ENCODE results near the gene HPCA. TPM values are rescaled to one million over a fixed set of nuclear protein-coding genes. Genes with fewer than 3 reads are reported as not detected.

The HPCA gene
- total and polyA plus RNA-seq, 2 of the 13 experiments (the other 11 are each of a cell fraction or from before 2014, with no cell fraction given), result not detected

GRCh38 chr1:32937061-32937460, 50.8 kb downstream of the HPCA start (continued):
- TF ChIP-seq ZKSCAN5 (CRISPR knock-in tag; IDR thresholded peaks at IDR 0.05) (no peak), ZNF207 (IDR thresholded peaks at IDR 0.05; ENCODE audit: borderline replicate concordance) (no peak), ZNF724P (CRISPR knock-in tag; IDR thresholded peaks at IDR 0.05; ENCODE audit: borderline replicate concordance) (no peak), NFYB (CRISPR knock-in tag; IDR thresholded peaks at IDR 0.05) (no peak), MBNL3 (CRISPR knock-in tag; conservative IDR thresholded peaks at IDR 0.05) (no peak), FOSL1 (CRISPR knock-in tag; IDR thresholded peaks at IDR 0.05; ENCODE audit: borderline replicate concordance) (no peak)

GRCh38 chr1:32939655-32940371, 53.5 kb downstream of the HPCA start:
- in situ Hi-C loops (cut with HindIII; ENCODE audit: extremely low pct_ligation_motif_present, low pct_unique_long_range_greater_than_20kb), result no loop called here

More at GRCh38 chr1:32939655-32940371, 53.5 kb downstream of the HPCA start:
- no peaks in the 10 kb centered on the region for H3K79me2 ChIP-seq (ENCODE audit: insufficient read depth, low read length)
- DNase-seq (ENCODE audit: low spot score), result no peak
- no peak for FAIRE-seq
- no TSS peak for BruUV-seq (replicated peaks)
- WGBS (ENCODE audit: low lambda C conversion rate), result 100% methylated on average over 4 of the region's 4 CpGs
- no peak overlapping the region for H3K4me3 ChIP-seq (replicated peaks in 1 of 3; ENCODE audit: insufficient read depth in 1 of 3, low read depth in 2 of 3, low read length in 3 of 3)
- H4K20me1 ChIP-seq (ENCODE audit: insufficient read depth, low read length), result no peaks in the 10 kb centered on the region
- peaks cover 30% of the 10 kb centered on the region for H3K4me1 ChIP-seq (ENCODE audit: insufficient read depth, low read length)
- no peak overlapping the region for H3K9ac ChIP-seq (ENCODE audit: insufficient read depth, low read depth, low read length)
- intact Hi-C loops (cut with micrococcal nuclease; ENCODE audit: unreplicated experiment), result loop anchor here (10.0 kb wide), 1 partner anchor 145 kb away; the partner anchor contains the start of gene AZIN2
- H2AFZ ChIP-seq (ENCODE audit: low read length), result no peak overlapping the region
- no peak overlapping the region for H3K27ac ChIP-seq (ENCODE audit: extremely low read length, insufficient read depth, low read length)
- POLR2A ChIA-PET, result no interaction called here
- H3K36me3 ChIP-seq (replicated peaks in 1 of 2; ENCODE audit: control insufficient read depth in 1 of 2, insufficient read depth in 2 of 2, low read length in 2 of 2), result peaks cover 12 to 67% of the 10 kb centered on the region in 2 experiments
- no peak overlapping the region for H3K4me2 ChIP-seq (ENCODE audit: low read depth, low read length)
- no peak for ATAC-seq
- H3K27me3 ChIP-seq (ENCODE audit: control insufficient read depth in 1 of 2, insufficient read depth in 2 of 2, low read length in 2 of 2), result no peaks in the 10 kb centered on the region
- CTCF ChIA-PET (ENCODE audit: low intra/inter-chr PET ratio, low total read pairs), result no interaction called here
- no peaks in the 10 kb centered on the region for H3K9me3 ChIP-seq (ENCODE audit: low read length)
- TF ChIP-seq ZNF766 (CRISPR knock-in tag; IDR thresholded peaks at IDR 0.05; ENCODE audit: borderline replicate concordance) (no peak), ETS1 (CRISPR knock-in tag; IDR thresholded peaks at IDR 0.05) (no peak), NR0B2 (CRISPR knock-in tag; IDR thresholded peaks at IDR 0.05) (no peak), ZBTB49 (CRISPR knock-in tag; IDR thresholded peaks at IDR 0.05; ENCODE audit: borderline replicate concordance) (no peak), NR2F6 (IDR thresholded peaks at IDR 0.05) (no peak), NR2F6 (CRISPR knock-in tag; IDR thresholded peaks at IDR 0.05) (no peak), RXRA (CRISPR knock-in tag; IDR thresholded peaks at IDR 0.05) (no peak)
